Adipose tissue (tissue), 3 donors: Measurements from ENCODE around the gene NBPF19. TPM values are rescaled to one million over a fixed set of nuclear protein-coding genes. Genes with fewer than 3 reads are reported as not detected.
"Not testable (repeated sequence)": the region's sequence is repeated elsewhere in the genome, so short reads cannot be mapped to it uniquely, and the experiment has no call there.

Experiments
- H3K27ac ChIP-seq: one replicate; pipeline ENCODE4 v1.5.1; 2013; ENCODE audit warnings: low read depth, low read length
- WGBS, 3 donors: extraction: QIAGEN DNeasy Blood & Tissue Kit; methylation state at CpG; one replicate each; pipeline ENCODE4 v1.1.7; 2013; 5-methylcytosine and 5-hydroxymethylcytosine counted together
- polyA plus RNA-seq, 3 donors: library from polyadenylated mRNA; stranded (reverse); fragments of 200-250 nt; gene quantifications; one replicate each; pipeline ENCODE4 v1.2.3, GENCODE V29; 2013
- donor health status: healthy with polysubstance abuse.
- donor health status: Bipolar disorder and iron deficiency.
- donor health status: healthy.

NBPF19 gene
- polyA plus RNA-seq = 1 to 10 TPM; 4.0 to 9.9 (median 8.8) TPM

DNA sequence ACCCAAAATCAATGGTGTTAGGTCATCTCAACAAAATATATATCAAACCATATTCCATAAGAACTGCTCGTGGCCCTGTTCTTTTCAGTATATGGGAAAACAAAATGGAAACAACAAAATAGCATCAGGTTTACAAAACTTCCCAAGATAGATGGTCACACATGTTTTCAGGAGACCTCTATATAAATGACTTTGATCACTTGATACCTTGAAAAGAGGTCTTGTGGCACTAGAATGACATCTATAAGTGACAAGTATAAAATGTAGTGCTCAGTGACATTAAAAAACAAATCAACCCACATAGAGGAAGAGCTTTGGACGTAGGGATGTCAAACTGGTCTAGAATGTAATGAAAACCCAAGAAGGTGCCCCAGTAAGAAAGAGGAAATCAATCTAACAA lies at the start of gene NBPF19:
Gene NBPF19, plus strand, starts transcription at position 301 of the 400 bp plus-strand sequence. CDS start 888 bp downstream, outside the sequence.
- H3K27ac ChIP-seq = not testable (repeated sequence)
- 45 to 71% (median 63%) methylated on average over 1 of the region's 2 CpGs for WGBS, 3 donors

GRCh38 chr1:149428317-149428716 lies 46.5 kb upstream of the NBPF19 start:
- not testable (repeated sequence) for H3K27ac ChIP-seq
- WGBS, 3 donors = 25 to 100% (median 75%) methylated on average over 1 to 2 of the region's 3 CpGs

DNA sequence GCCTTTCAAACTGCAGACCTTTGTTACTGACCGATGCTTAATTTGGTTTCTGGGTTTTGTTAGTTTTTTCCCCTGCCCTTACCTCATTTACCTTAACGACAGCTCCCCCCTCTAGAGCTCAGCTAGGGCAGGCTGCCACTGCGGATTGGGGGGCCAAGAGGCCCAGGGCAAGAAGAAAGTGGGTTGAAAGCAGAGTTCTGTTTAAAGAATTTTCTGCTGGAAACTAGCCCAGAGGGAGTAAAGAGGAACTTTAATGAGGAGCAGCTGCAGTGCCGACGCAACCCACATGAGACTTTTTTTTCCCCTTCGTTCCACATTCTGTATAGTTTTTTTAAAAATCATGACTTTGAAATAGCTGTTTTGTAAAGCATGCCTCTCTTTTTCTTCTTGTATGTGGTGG lies 29.4 kb upstream of the NBPF19 start:
- 9 to 53% (median 10%) methylated on average over 4 to 5 of the region's 6 CpGs for WGBS, 3 donors
- H3K27ac ChIP-seq = not testable (repeated sequence)

DNA sequence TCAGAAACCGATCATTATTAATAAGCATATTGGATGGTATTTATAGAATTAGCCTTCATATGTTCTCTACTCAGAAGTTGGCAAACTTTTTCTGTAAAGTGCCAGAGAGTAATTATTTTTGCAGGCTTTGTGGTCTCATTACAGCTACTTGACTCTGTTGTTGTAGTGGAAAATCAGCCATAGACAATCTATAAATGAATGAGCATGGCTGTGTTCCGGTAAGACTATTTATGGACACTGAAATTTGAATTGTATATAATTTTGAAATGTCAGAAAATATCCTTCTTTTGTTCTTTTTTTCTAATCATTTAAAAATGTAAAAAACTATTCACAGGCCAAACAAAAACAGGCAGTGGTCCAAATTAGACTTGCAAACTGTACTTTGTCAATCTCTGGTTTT lies 22.6 kb upstream of the NBPF19 start:
- H3K27ac ChIP-seq = not testable (repeated sequence)
- 76 to 95% (median 87%) methylated on average over 1 of the region's 2 CpGs for WGBS, 3 donors

DNA sequence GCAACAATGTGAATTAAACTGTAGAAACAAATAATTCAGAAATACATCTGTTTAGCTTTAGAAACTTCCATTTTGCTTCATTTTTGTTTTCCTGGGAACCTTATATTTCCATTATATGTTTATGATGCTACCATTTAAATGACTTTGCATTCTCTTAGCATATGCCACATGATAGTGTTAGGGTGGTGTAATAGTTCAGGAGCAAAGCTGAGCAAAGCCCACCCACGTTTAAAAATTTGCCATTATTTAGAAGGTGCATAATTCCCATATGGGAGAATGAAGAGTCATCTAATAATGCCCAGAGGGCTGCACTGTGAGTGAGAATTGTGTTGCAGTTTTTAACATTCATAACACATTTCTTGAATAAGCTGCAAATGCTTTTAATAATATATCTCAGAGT lies 22.2 kb upstream of the NBPF19 start:
- not testable (repeated sequence) for H3K27ac ChIP-seq
- no CpG with 5 or more reads among the region's 1 CpG for WGBS, 3 donors

GRCh38 chr1:149558350-149558825 lies 83.5 kb downstream of the NBPF19 start:
- not testable (repeated sequence) for H3K27ac ChIP-seq

GRCh38 chr1:149561806-149562205 lies 87.0 kb downstream of the NBPF19 start:
- H3K27ac ChIP-seq = not testable (repeated sequence)
- WGBS, 3 donors = 89 to 95% (median 94%) methylated on average over 10 to 18 of the region's 23 CpGs

More at GRCh38 chr1:149558350-149558825, 83.5 kb downstream of the NBPF19 start:
- WGBS, 3 donors = 1% methylated on average over 28 to 35 of the region's 36 CpGs

DNA sequence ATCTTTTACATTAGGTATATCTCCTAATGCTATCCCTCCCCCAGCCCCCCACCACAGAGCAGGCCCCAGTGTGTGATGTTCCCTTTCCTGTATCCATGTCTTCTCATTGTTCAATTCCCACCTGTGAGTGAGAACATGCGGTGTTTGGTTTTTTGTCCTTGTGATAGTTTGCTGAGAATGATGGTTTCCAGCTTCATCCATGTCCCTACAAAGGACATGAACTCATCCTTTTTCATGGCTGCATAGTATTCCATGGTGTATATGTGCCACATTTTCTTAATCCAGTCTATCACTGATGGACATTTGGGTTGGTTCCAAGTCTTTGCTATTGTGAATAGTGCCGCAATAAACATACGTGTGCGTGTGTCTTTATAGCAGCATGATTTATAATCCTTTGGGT lies 90.6 kb downstream of the NBPF19 start:
- not testable (repeated sequence) for H3K27ac ChIP-seq
- 86 to 100% (median 97%) methylated on average over 1 of the region's 4 CpGs for WGBS, 3 donors

DNA sequence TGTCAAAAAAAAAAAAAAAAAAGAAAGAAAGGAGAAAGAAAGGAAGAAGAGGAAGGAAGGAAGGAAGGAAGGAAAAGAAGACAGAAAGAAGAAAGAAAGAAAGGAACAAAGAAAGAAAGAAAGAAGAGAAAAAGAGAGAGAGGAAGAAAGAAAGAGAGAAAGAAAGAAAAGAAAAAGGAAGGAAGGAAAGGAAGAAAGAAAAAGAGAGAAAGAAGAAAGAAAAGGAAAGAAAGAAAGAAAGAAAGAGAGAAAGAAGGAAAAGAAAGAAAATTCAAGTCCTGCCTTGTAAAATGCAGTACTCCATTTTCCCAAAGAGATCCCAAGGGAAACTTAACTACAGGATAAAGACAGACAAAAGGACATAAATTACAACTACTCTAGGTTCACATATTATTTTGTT lies 97.9 kb downstream of the NBPF19 start:
- H3K27ac ChIP-seq = not testable (repeated sequence)

- not testable (repeated sequence) for H3K27ac ChIP-seq
- WGBS, 3 donors = no CpG with 5 or more reads among the region's 2 CpGs
Measured at GRCh38 chr1:149585592-149585991, 110.7 kb downstream of the NBPF19 start.

Other genes starting within 250 kb of the NBPF19 start
- not detected for gene PPIAL4C, start 108.8 kb downstream of the NBPF19 start, polyA plus RNA-seq